ENCODE data around the gene SPDYC. TPM values are rescaled to one million over a fixed set of nuclear protein-coding genes. Genes with fewer than 3 reads are reported as not detected.

The SPDYC gene
- total and polyA plus RNA-seq, 2 of the 13 experiments (the other 11 are each of a cell fraction or from before 2014, with no cell fraction given): 0.15 to 0.33 TPM

DNA sequence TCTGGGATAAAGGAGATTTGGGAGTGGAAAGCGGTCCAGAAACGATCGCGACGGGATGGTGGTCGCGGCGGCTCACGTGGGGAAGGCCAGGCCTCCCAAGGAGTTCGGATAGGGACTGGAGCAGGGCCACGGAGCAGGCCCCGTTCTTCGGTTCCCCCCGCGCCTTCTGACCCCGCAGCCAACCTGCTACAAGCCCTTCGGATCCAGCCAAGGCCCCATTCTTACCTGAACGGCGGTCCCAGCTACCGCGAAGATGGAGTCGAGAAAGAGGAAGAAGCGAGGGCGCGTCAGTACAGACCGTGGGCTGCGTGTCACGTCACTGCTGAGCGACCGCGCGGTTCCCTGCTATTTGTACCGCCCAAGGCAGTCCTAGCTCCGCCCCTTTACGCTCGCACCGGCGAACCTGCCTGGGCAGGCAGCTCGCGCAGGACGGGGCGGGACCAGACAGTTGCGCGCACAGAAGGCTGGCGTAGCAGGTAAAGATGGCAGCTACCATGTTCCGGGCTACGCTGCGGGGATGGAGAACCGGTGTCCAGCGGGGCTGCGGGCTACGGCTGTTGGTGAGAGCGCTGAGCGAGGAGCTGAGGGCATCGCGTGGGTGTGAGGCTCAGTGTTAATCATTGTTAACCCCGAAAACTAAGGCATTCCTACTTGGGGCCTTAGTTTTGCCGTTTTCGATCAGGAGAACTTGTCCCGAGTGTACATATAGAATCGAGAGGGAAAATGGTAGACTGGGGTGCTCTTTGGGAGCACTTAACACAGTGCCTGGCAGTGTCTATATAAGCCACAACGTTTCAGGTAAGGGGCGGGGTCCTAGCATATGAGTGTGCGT lies 48.0 kb upstream of the SPDYC start, which contains the start of the genes FAU and MRPL49:
Gene FAU, minus strand, starts transcription at position 270 of the 832 bp plus-strand sequence. CDS start 321 bp downstream, outside the sequence.
Gene MRPL49, plus strand, starts transcription at position 457 of the 832 bp plus-strand sequence. Its CDS starts 26 bp downstream, at position 483.
- Histone ChIP-seq H3K36me3 (replicated peaks in 1 of 2; ENCODE audit: control insufficient read depth in 1 of 2, insufficient read depth in 2 of 2, low read length in 2 of 2) (peaks cover 20 to 50% of the 10 kb centered on the region in 2 experiments), H3K9me3 (ENCODE audit: low read length) (no peaks in the 10 kb centered on the region), H3K27me3 (ENCODE audit: control insufficient read depth in 1 of 2, insufficient read depth in 2 of 2, low read length in 2 of 2) (no peaks in the 10 kb centered on the region; a peak in 1 of 5 replicates), H3K9ac (ENCODE audit: insufficient read depth, low read depth, low read length) (peak within 1 kb of the TSS; percentile 95), H3K27ac (ENCODE audit: extremely low read length, insufficient read depth, low read length) (peak within 1 kb of the TSS; percentile 76), H2AFZ (ENCODE audit: low read length) (no peak within 1 kb of the TSS), H3K4me1 (ENCODE audit: insufficient read depth, low read length) (peaks cover 37% of the 10 kb centered on the region), H3K79me2 (ENCODE audit: insufficient read depth, low read length) (peaks cover 44% of the 10 kb centered on the region), H3K4me2 (ENCODE audit: low read depth, low read length) (peak within 1 kb of the TSS; percentile 96), H4K20me1 (ENCODE audit: insufficient read depth, low read length) (no peaks in the 10 kb centered on the region), H3K4me3 (replicated peaks in 1 of 3; ENCODE audit: insufficient read depth in 1 of 3, low read depth in 2 of 3, low read length in 3 of 3) (peak within 1 kb of the TSS; percentile 79 to 91 (median 81))
- in situ Hi-C loops (cut with HindIII; ENCODE audit: extremely low pct_ligation_motif_present, low pct_unique_long_range_greater_than_20kb) (no loop called here), intact Hi-C loops (cut with micrococcal nuclease; ENCODE audit: unreplicated experiment) (no loop called here)
- peak; percentile 83 for ATAC-seq
- peak; percentile 80 for FAIRE-seq
- DNase-seq (ENCODE audit: low spot score): peak; percentile 93
- CTCF ChIA-PET (ENCODE audit: low intra/inter-chr PET ratio, low total read pairs): no interaction called here
- 2% methylated on average over 55 of the region's 64 CpGs for WGBS (ENCODE audit: low lambda C conversion rate)
- POLR2A ChIA-PET: interaction anchor here (0.5 to 4.9 kb wide), 36 partner anchors 9 to 530 kb away, joined by 3 to 105 read pairs (median 4); partner anchors contain the start of genes ARL2, BATF2, CAPN1 and DPF2
- BruUV-seq (replicated peaks): TSS peak; percentile 78
- TF ChIP-seq FOSL1 (CRISPR knock-in tag; IDR thresholded peaks at IDR 0.05; ENCODE audit: borderline replicate concordance) (no peak), ZNF430 (CRISPR knock-in tag; IDR thresholded peaks at IDR 0.05) (peak; percentile 78; the same call in 1 of the 2 replicates), ZNF570 (CRISPR knock-in tag; IDR thresholded peaks at IDR 0.05; ENCODE audit: borderline replicate concordance) (no peak), SMAD1 (CRISPR knock-in tag; IDR thresholded peaks at IDR 0.05; ENCODE audit: borderline replicate concordance, low read depth) (peak; percentile 87; the same call in 1 of the 2 replicates), SKI (IDR thresholded peaks at IDR 0.05; ENCODE audit: partially characterized antibody) (peak; percentile 27), GABPB1 (CRISPR knock-in tag; IDR thresholded peaks at IDR 0.05) (peak; percentile 91), ZNF331 (CRISPR knock-in tag; IDR thresholded peaks at IDR 0.05) (peak; percentile 53), KDM4B (CRISPR knock-in tag; IDR thresholded peaks at IDR 0.05) (0 out of 2 replicates have a peak, but pooled peaks have one; percentile 64), TEAD3 (CRISPR knock-in tag; optimal IDR thresholded peaks at IDR 0.05; ENCODE audit: borderline replicate concordance) (peak; percentile 91), ZSCAN21 (CRISPR knock-in tag; IDR thresholded peaks at IDR 0.05; ENCODE audit: borderline replicate concordance) (peak; percentile 78; the same call in 1 of the 2 replicates), YY1 (IDR thresholded peaks at IDR 0.05; ENCODE audit: insufficient read depth, insufficient replicate concordance, low read depth, low read length) (peak; percentile 95), ONECUT2 (CRISPR knock-in tag; IDR thresholded peaks at IDR 0.05) (no peak)
- TF ChIP-seq, protein P1, sequence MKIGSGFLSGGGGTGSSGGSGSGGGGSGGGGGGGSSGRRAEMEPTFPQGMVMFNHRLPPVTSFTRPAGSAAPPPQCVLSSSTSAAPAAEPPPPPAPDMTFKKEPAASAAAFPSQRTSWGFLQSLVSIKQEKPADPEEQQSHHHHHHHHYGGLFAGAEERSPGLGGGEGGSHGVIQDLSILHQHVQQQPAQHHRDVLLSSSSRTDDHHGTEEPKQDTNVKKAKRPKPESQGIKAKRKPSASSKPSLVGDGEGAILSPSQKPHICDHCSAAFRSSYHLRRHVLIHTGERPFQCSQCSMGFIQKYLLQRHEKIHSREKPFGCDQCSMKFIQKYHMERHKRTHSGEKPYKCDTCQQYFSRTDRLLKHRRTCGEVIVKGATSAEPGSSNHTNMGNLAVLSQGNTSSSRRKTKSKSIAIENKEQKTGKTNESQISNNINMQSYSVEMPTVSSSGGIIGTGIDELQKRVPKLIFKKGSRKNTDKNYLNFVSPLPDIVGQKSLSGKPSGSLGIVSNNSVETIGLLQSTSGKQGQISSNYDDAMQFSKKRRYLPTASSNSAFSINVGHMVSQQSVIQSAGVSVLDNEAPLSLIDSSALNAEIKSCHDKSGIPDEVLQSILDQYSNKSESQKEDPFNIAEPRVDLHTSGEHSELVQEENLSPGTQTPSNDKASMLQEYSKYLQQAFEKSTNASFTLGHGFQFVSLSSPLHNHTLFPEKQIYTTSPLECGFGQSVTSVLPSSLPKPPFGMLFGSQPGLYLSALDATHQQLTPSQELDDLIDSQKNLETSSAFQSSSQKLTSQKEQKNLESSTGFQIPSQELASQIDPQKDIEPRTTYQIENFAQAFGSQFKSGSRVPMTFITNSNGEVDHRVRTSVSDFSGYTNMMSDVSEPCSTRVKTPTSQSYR (CRISPR knock-in tag; IDR thresholded peaks at IDR 0.05; ENCODE audit: borderline replicate concordance): no peak
- TF ChIP-seq, protein P2, sequence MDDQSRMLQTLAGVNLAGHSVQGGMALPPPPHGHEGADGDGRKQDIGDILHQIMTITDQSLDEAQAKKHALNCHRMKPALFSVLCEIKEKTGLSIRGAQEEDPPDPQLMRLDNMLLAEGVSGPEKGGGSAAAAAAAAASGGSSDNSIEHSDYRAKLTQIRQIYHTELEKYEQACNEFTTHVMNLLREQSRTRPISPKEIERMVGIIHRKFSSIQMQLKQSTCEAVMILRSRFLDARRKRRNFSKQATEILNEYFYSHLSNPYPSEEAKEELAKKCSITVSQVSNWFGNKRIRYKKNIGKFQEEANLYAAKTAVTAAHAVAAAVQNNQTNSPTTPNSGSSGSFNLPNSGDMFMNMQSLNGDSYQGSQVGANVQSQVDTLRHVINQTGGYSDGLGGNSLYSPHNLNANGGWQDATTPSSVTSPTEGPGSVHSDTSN (CRISPR knock-in tag; IDR thresholded peaks at IDR 0.05; ENCODE audit: borderline replicate concordance): no peak
- TF ChIP-seq, protein P3, sequence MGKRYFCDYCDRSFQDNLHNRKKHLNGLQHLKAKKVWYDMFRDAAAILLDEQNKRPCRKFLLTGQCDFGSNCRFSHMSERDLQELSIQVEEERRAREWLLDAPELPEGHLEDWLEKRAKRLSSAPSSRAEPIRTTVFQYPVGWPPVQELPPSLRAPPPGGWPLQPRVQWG (CRISPR knock-in tag; IDR thresholded peaks at IDR 0.05; ENCODE audit: borderline replicate concordance, low read depth): peak; percentile 85; the same call in 1 of the 2 replicates

All from HepG2 (cell line).